Measurements from ENCODE around the gene MAPK12. TPM values are rescaled to one million over a fixed set of nuclear protein-coding genes. Genes with fewer than 3 reads are reported as not detected.
A peak's percentile ranks its signal among the peaks of the same experiment; 100 is the strongest.

Gene MAPK12
- total and polyA plus RNA-seq, 2 of the 4 experiments (the other 2 are of a cell fraction), result 41.0 to 56.3 TPM

DNA sequence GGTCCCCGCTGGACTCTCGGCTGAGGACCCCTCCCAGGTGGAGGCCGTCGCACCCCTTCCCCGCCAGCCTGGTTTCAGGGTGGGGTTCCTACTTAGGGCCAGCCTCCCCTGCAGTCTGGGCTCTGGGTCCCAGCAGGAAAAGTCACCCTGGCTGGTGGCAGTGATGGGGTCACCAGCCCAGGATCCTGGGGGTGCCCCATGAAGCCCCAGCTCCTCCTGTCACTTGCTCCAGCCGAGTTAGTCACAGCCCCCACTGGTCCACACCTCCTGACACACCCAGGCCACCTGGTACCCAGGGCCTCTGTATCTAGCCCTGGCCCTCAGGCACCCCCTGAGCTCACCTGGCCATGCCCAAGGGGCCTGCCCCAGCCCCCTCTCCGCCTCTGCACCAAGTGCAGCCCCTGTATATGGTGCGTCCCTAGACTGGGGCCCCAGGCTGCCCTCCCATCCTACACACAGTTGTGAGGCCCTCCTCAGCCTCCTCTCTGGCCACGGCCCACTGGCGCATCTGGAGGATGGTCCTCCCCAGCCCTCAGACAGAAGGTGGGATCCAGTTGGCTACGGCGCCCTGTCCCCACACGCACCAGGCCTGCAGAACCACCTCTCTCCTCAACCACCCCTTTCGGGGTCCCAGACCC, 39.3 kb upstream of the MAPK12 start:
- no peak overlapping the region for H3K4me3 ChIP-seq (ENCODE audit: insufficient read depth, low read depth, low read length)
- peaks cover 0 to 48% of the 10 kb centered on the region in 2 experiments; a peak in 2 of 4 replicates for H3K79me1 ChIP-seq (ENCODE audit: low read depth in 1 of 2, low read length in 2 of 2)
- H3K27me3 ChIP-seq (ENCODE audit: control insufficient read depth, insufficient read depth, low read length), result no peaks in the 10 kb centered on the region
- H3K9me1 ChIP-seq (ENCODE audit: insufficient read depth, low read length), result peaks cover 16% of the 10 kb centered on the region
- H3K4me2 ChIP-seq (ENCODE audit: low read depth, low read length), result no peak overlapping the region; the same call in 1 of the 2 replicates
- peaks cover 75% of the 10 kb centered on the region for H3K4me1 ChIP-seq (ENCODE audit: control insufficient read depth, insufficient read depth, low read length)
- peaks cover 24% of the 10 kb centered on the region; the same call in 1 of the 2 replicates for H3K36me3 ChIP-seq (ENCODE audit: control insufficient read depth, insufficient read depth, low read length)
- H3K14ac ChIP-seq (replicated peaks; ENCODE audit: low read depth, low read length), result no peak overlapping the region
- no peak overlapping the region for H2AK5ac ChIP-seq (ENCODE audit: low read depth, low read length)
- H3K9ac ChIP-seq (ENCODE audit: low read depth, low read length), result no peak overlapping the region
- no peak overlapping the region for H3K56ac ChIP-seq (ENCODE audit: extremely low read depth, insufficient read depth, low read length)
- no peak overlapping the region for H2BK120ac ChIP-seq (ENCODE audit: low read depth, low read length)
- intact Hi-C loops (cut with micrococcal nuclease) (no loop called here), dilution Hi-C loops (cut with HindIII; ENCODE audit: low sequenced_read_pairs, unreplicated experiment) (no loop called here), in situ Hi-C loops (cut with MboI; ENCODE audit: low sequenced_read_pairs) (no loop called here)
- H2BK20ac ChIP-seq (ENCODE audit: low read depth, low read length), result no peak overlapping the region
- CTCF ChIA-PET, result no interaction called here
- peak overlapping the region; percentile 42 for H2AK9ac ChIP-seq (replicated peaks; ENCODE audit: low read depth, low read length, poor library complexity)
- H3K9me3 ChIP-seq (ENCODE audit: control insufficient read depth, insufficient read depth, low read length), result no peaks in the 10 kb centered on the region
- ATAC-seq (ENCODE audit: low read depth) (no peak), DNase-seq (no peak)
- H3K4ac ChIP-seq (ENCODE audit: low read depth, low read length), result 0 out of 2 replicates have a peak overlapping the region, but pooled peaks have one; percentile 6
- no peak overlapping the region for H4K8ac ChIP-seq (ENCODE audit: low read depth in 2 of 2, low read length in 2 of 2)
- H3K18ac ChIP-seq (ENCODE audit: low read depth, low read length), result no peak overlapping the region
- H4K20me1 ChIP-seq (ENCODE audit: insufficient read depth, low read length), result peaks cover 94% of the 10 kb centered on the region
- H2BK5ac ChIP-seq (ENCODE audit: low read depth, low read length, poor library complexity, severe bottlenecking), result no peak overlapping the region
- BruUV-seq (replicated peaks), result no TSS peak
- no peak overlapping the region for H3K23ac ChIP-seq (ENCODE audit: low read depth, low read length)
- no peak overlapping the region for H2BK15ac ChIP-seq (ENCODE audit: low read depth, low read length)
- TF ChIP-seq SMC3 (IDR thresholded peaks at IDR 0.05; ENCODE audit: low read depth, low read length), result no peak
- no peak for TF ChIP-seq RFX5 (IDR thresholded peaks at IDR 0.05; ENCODE audit: low read depth, low read length)
- no peak for TF ChIP-seq MAZ (IDR thresholded peaks at IDR 0.05; ENCODE audit: borderline replicate concordance, low read depth, low read length)
- TF ChIP-seq RCOR1 (IDR thresholded peaks at IDR 0.05; ENCODE audit: insufficient replicate concordance, low read length), result no peak
- no peak for TF ChIP-seq BHLHE40 (IDR thresholded peaks at IDR 0.05; ENCODE audit: low read depth, low read length)
- H4K91ac ChIP-seq (ENCODE audit: insufficient read depth, low read depth, low read length), result no peak overlapping the region
- no peak overlapping the region for H3K27ac ChIP-seq (ENCODE audit: insufficient read depth, low read length)
- H4K5ac ChIP-seq (ENCODE audit: low read depth, low read length), result no peak overlapping the region
- H2AFZ ChIP-seq (replicated peaks; ENCODE audit: low read length, poor library complexity), result no peak overlapping the region
- POLR2A ChIA-PET (ENCODE audit: unreplicated experiment), result no interaction called here
- 79% methylated on average over 4 of the region's 14 CpGs; no CpG with 5 or more reads in 1 of the 2 experiments for WGBS, 2 experiments (ENCODE audit: extremely low coverage in 2 of 2, insufficient read length in 1 of 2)
